GM12891 (cell line): ENCODE data around the gene CDKN1C.
A peak's percentile ranks its signal among the peaks of the same experiment; 100 is the strongest.

Source experiments
- DNase-seq: peaks from one replicate; pipeline ENCODE4 v3.0.0; 2011; ENCODE audit warnings: low spot score; ENCODE audit not compliant: insufficient read length
- FAIRE-seq: peaks from 2 replicates; lab custom pipeline; 2011; peaks lifted over from hg19 to GRCh38; lab: Jason Lieb, UNC
- PAX5 ChIP-seq: IDR thresholded peaks from 2 replicates; pipeline ENCODE4 v1.6.1; 2011; ENCODE audit warnings: low read length, moderate library complexity, mild to moderate bottlenecking; ENCODE audit not compliant: insufficient read depth, severe bottlenecking
- POLR2A ChIP-seq: IDR thresholded peaks from 2 replicates; pipeline ENCODE4 v1.6.1; 2011; ENCODE audit warnings: low read depth, low read length, control low read depth
- POLR2AphosphoS5 ChIP-seq: IDR thresholded peaks from 2 replicates; pipeline ENCODE4 v1.6.1; 2011; ENCODE audit warnings: low read depth, low read length, control low read depth
- POU2F2 ChIP-seq: IDR thresholded peaks from 2 replicates; pipeline ENCODE4 v1.6.1; 2011; ENCODE audit warnings: low read depth, mild to moderate bottlenecking, control low read depth, low read length, moderate library complexity
- SPI1 ChIP-seq: IDR thresholded peaks from 2 replicates; pipeline ENCODE4 v1.6.1; 2011; ENCODE audit warnings: low read depth, low read length, control low read depth
- TAF1 ChIP-seq: IDR thresholded peaks from 2 replicates; pipeline ENCODE4 v1.6.1; 2011; ENCODE audit warnings: low read depth, low read length, control low read depth

Gene CDKN1C

DNA sequence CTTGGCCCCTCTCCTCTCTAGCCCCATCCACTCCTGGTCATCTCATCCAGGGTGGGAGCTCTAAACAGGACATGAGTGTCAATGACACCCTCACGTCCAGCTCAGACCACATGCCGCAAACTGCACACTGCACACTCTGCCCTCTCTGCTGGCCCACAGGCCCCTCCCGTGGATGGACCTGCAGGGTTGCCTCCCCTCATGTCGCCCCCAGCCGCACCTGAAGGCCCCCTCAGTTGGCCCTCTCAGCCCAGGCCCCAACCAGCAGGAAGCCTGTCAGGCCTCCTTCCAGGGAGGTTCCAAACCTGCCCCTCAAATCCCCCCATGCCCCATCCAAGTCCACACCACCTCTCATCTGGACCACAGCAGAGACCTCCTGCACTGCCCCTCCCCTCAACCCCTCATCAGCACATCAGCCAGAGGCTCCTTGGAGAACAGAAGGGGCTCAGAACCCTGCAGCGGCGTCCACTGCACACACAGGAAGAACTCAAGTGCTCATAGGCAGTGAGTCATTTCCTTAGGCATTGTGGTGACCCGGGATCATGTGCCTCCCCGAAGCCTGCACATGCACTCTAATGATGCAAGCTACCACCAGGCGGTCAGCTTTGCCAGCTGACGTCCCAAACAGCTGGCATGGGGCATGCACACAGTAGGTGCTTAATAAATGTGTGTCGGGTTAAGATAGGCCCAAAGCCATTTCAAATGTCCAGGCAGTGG is 12.9 kb upstream of the CDKN1C start:
- no peak for DNase-seq
- peak; percentile 61 for FAIRE-seq
- TF ChIP-seq PAX5 = no peak
- TF ChIP-seq TAF1 = no peak
- TF ChIP-seq POLR2A = no peak
- TF ChIP-seq SPI1 = no peak
- no peak for TF ChIP-seq POLR2AphosphoS5
- no peak for TF ChIP-seq POU2F2

- TF ChIP-seq POLR2A (no peak), POU2F2 (no peak), SPI1 (no peak), PAX5 (no peak), TAF1 (no peak), POLR2AphosphoS5 (no peak)
- FAIRE-seq (no peak), DNase-seq (no peak)
Measured at GRCh38 chr11:2897048-2897447, 11.5 kb upstream of the CDKN1C start.

- TF ChIP-seq PAX5 = no peak
- no peak for TF ChIP-seq POU2F2
- no peak for TF ChIP-seq SPI1
- TF ChIP-seq POLR2AphosphoS5 = no peak
- TF ChIP-seq TAF1 = no peak
- TF ChIP-seq POLR2A = no peak
- FAIRE-seq = no peak
- DNase-seq = no peak
Measured at GRCh38 chr11:2896047-2896446, 10.5 kb upstream of the CDKN1C start.

- TF ChIP-seq POLR2AphosphoS5 (no peak), PAX5 (no peak), TAF1 (no peak), SPI1 (no peak), POLR2A (no peak), POU2F2 (no peak)
- no peak for FAIRE-seq
- no peak for DNase-seq
Measured at GRCh38 chr11:2893935-2894334, 8.4 kb upstream of the CDKN1C start.

GRCh38 chr11:2892967-2893528 is 7.5 kb upstream of the CDKN1C start:
- no peak for DNase-seq
- no peak for FAIRE-seq

DNA sequence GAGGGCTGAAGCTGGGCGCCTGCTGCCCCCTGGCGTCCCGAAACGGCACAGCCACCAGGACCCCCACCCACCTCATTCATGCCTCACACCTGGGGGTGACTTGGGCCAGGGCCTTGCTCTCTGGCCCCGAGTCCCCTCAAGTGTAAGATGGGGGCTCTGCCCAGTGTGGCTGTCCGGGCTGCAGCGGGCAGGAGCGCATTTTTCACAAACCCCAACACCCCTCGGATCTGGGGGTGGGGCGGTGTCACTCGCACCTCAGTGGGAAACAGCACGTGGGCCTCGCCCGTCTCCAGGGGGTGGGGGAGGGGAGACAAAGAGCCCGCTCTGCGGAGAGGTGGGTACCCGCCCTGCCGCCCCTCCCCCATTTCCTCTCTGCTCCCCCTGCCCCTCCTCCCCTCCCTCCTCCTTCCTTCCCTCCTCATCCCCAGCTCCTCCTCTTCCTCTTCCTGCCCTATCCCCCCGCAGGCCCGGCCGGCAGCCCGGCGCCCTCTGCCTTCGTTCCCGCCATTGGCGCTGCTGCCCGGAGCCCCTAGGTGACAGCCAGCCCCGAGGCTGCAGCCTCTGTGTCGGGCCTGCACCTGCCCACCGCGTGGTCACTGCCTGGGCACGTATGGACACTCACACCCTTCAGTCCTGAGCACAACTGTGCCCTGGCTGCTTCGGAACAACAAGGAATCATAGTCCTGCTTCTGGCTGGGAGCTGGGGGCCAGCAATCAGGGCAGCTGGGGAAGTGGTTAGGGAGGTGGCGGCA is 6.8 kb upstream of the CDKN1C start:
- FAIRE-seq = peak; percentile 90
- TF ChIP-seq POLR2AphosphoS5 (no peak), PAX5 (no peak), SPI1 (peak; percentile 34; the same call in 1 of the 2 replicates), POU2F2 (no peak), POLR2A (no peak)
- DNase-seq = peak; percentile 82

More at GRCh38 chr11:2892967-2893528, 7.5 kb upstream of the CDKN1C start:
- TF ChIP-seq SPI1 = no peak; the same call in 1 of the 2 replicates

DNA sequence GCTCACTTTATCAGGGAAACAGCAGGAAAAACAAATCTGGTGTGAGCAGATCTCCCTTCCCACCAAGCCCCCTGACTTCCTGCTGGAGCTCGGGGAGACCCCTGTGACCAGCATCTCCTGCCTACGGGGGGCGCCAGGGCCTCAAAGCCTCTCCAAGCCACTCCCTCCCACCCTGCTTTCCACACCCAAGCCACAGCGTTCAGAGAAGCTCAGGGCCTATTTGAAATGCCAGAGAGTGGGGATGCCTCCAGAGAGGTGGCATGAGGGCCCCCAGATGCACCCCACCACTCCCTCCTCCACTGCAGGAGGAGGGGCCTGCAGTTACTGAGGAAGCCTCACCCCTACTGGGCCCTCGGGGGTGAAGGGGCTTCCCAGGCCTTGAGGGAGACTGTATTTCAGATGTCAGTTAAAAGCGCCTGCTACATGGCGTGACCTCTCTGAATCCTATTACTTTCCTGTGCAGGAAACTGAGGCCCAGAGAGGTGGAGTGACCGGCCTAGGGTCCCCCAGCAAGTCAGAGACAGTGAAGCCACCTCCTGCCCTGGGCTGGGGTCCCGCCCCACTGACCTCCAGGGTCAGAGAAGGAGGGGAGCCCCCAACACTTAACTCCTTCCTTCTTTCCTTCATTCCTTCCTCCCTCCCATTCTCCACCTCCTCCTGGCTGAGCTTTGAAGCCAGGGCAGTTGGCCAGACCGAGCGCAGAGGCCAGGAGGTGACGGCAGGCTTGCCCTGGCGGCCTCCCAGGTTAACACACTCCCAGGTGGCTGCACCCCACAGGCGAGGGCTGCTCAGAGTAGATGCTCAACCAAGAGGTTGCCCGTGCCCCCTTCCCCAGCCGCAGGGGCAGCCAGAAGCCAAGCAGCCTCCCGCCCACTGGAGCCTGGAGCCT is 6.0 kb upstream of the CDKN1C start:
- FAIRE-seq = no peak
- DNase-seq = no peak
- no peak for TF ChIP-seq POLR2AphosphoS5
- TF ChIP-seq PAX5 = no peak

DNA sequence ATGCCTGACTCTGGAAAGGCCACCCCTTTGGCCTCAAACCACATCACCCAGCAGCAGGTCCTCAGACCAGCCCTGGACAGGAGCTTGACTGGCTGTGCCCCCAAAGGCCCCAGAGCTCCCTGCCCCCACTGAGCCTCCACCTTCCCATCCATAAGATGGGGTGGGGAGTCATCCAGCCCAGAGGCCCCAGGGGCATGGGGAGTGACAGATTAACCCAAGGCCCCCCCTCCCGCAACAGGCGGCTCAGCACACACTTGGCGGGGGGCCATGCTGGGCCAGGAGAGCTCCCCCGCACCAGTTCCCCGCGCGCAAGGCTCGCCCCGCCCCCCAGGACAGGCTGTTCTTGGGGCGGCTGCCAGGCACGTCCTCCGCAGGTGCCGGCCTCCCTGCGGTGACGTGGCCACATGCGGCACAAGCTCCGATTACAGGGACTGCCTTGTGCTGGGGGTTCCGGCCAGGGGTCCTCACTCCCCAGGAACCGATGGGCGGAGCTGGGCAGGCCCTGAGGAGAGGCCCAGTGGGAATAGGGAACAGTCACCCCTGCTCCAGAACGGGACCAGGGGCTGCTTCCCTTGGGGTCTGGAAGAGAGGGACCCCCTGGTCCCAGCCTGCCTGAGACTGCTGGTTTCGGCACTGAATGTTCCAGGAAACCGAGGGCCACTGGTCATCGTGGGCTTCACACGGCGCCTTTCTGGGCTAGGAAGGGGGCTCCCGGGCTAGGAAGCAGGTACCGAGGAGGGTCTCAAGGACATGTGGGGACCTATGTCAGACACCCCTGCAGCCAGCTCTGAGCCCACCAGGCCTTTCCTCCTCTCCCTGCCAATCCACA is 5.1 kb upstream of the CDKN1C start:
- FAIRE-seq = no peak
- TF ChIP-seq POLR2AphosphoS5 (no peak), POLR2A (no peak), PAX5 (no peak), SPI1 (no peak)
- DNase-seq = no peak
